Midbrain (tissue), 1 donor: ENCODE data around the gene PLIN4.

Experiments
- DNase-seq: peaks from one replicate; lab custom pipeline; 2025; lab: John Stamatoyannopoulos, UW

PLIN4 gene

DNA sequence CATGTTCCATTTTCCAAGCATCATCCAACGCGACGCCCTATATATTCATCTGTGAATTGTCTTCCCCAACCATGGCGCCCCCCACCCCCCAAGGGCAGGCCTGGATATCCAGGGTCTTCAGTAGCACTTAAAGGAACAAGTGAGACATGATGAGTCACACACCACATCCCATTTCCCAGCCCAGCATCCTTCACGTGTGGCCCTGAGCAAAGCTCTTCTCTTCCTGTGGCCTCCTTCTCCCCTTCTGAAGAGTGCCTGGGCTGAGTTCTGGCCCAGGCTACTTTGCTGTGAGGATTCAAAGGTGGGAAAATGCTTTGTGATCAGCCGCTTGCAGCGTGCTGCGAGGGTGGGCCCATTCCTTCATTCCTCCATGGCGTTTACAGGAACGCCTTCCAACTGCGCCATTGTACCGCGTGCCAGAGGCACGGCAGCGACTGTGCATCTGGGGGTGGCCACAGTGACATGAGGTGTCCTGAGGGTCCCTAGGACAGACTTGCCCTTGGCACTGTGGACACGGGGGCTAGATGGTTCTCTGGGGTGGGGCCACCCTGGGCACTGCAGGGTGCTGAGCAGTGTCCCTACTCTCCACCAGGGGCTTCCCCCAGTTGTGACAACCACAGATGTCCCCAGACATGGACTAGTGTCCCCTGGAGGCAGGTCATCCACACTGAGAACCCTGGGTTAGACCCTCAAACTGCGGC, 11.7 kb downstream of the PLIN4 start:
- DNase-seq, result no peak

DNA sequence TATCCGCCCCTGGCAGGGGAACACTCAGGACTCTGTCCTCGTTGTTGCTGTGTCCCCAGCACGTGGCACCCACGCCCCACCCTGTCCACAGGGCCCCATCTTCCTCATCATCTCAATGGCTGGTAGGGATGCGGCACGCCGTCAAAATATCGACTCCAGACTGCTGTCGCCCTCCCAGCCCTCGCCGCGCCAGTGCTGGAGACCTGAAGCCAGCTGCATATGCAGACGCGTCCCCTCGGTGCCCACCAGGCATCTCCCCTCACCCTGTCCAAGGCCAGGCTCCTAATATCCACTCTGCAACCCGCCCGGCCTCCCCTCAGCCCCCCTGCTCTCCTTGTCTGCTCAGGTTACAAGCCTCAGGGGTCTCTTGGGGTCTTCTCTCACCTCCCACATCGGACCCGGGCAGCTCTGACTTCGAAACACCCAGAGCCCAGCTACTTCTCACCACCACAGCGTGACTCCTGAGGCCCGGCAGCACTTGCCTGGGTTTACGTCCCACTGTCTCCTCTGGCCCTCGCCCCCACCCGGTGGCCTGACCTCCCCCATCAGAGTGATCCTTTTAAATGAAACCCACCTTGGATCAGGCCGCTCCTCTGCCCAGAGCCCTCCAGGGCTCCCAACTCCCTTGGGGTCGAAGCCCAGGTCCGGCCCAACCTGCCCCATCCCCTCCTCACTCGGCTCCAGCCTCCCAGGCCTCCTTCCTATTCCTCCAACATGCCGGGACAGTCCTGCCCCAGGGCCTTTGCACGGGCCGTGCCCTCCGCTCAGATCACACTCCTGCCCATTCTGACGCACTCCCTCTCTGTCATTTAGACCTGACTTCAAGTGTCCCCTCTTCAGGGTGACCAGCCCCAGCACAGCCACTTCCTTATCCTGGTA, 12.5 kb downstream of the PLIN4 start:
- DNase-seq, result no peak

DNA sequence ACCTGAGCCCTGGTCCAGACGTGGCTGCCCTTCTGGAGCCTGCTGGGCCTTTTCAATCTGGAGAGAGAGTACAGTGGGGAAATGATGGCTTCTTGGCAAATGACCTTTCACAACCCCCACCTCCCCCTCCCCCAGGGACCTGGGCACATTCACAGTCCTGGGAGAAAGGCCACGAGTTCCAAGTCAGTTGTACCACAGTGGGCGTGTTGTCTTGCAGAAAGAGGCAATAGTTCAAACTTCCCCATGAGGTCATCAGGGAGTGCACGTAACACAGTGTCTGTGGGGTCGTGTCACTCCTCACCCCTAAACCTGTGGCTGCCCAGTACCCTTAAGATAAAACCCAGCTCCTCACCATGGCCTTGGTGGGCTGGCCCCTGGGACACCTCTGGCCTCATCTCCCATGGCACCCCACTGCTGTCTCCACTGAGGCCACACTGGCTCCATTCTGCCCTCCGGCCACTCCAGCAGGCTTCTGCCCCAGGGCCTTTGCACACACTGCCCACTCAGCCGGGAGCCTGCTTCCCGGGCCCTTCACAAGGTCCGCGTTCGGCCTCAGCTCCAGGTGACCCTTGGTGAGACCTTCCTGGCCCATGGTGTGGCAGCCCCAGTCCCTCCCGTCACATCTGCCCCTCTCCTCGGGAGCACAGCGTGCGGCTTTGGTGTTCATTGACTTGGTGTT, 13.3 kb downstream of the PLIN4 start:
- no peak for DNase-seq

DNA sequence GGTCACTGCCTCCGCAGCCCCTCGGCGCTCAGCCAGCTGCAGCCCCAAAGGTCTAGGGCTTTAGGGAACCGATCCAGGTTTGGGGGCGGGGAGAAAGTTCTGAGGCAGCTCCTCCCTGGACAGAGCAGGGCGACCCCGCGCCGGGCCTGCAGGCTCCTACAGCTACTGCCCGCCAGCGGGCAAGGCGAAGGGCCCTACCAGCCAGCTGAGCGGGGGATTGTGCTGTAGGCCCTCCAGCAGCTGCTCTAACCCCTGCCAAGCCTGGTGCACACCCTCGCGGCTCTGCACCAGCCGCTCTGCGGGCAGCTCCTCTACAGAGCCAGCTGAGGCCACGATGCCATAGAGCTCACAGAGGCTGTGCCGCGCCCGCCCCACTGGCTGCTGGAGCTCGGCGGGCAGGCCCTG, 14.0 kb downstream of the PLIN4 start:
- DNase-seq, result peak; percentile 48

DNA sequence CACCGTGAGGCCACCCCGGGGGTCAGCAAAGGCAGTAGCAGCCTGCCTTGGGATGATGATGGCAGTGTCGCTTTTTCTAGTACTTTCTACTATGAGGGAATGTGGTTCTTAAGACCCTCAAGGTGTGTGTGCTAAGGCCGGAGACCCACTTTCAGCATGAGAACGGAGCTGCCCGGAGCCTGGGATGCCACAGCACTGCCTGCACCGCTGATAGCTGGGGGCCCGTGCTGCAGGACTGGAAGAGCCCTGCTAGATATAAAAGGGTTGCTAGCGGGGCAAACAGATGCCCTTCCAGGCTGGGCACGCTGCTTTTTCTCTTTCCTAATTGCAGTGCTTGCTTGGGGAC, 14.5 kb downstream of the PLIN4 start:
- no peak for DNase-seq

DNA sequence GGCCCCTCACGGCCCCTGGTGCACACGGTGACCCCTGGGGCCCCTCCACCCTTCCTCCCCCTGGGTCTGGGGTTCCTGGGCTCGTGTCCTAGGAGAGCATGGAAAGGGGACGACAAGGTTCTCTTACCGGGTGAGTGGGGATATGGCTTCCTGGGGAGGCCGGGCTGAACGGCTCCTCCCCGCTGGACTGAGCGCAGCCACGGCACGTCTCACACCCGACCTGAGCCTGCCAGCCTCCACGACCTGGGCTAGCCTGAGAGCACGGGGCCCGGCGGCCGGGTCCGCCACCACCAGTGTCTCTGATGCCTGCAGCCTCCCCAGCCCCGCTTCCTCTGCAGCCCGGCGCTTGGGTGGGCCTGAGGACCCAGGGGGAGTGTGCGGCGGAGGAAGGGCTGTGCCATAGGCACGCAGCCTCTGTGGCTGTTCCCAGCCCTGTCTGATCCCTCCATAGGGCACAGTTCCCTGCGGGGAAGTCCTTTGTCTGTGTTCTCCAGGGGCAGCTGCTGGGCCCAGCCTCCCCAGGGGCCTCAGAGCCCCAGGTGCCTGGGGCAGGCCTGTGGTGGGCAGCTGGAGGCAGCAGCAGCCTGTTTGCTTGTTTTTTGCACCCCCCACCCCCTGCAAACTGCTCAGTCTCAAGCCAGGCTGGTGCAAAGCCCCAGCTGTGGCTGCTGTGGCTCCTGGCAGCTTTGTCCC, 15.0 kb downstream of the PLIN4 start:
- no peak for DNase-seq

DNA sequence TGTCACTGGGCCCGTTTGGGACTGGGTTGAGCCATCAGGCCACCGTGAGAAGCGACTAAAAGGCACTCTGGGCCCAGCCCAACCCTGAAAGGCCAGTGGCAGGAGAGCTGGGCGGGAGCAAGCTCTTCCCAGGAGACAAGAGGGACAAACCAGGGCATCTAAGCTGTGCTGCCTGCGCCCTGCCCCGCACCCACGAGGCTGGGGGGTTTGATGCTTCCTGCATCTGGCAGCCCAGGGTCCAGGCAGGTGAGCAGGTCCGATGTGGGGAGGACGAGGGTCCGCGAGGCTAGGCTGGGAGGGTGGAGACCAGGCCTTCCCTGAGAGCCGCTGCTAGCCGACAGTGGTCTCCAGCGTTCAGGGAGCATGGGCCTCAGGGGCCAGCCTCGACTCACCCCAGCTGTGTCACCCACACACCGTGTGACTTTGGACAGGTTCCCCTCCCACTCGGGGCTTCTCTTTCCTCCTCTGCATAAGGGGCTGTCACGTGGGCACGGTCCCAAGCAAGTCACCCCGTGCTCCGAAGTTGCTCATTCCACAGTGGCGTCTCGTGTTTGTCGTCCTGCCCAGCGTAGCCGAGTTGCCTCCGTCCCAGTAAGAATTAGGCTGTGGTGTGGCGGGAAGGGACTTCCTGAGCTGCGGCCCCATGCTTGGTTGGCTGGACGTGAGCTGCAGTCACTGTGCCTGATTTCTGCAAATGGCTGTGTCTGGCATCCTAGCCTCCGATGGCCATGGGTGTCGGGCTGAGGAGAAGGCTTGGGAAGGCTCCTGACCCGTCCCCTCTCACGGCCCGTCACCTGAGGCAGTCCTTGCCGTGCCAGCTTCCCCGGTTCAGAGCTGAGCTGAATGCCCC, 15.8 kb downstream of the PLIN4 start:
- no peak for DNase-seq

DNA sequence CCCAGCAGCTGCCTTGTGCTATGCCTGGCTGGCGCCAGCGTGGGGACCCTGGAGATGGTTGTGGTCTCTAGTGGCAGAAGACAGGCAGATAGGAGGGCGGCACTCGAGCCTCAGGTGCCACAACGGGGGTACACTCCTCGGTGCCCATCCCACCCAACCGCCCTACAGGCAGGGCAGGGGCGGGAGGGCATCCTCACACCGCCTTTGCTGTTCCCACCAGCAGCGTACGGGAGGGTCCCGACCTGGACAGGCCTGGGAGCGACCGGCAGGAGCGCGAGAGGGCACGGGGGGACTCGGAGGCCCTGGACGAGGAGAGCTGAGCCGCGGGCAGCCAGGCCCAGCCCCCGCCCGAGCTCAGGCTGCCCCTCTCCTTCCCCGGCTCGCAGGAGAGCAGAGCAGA, 16.6 kb downstream of the PLIN4 start:
- no peak for DNase-seq

DNA sequence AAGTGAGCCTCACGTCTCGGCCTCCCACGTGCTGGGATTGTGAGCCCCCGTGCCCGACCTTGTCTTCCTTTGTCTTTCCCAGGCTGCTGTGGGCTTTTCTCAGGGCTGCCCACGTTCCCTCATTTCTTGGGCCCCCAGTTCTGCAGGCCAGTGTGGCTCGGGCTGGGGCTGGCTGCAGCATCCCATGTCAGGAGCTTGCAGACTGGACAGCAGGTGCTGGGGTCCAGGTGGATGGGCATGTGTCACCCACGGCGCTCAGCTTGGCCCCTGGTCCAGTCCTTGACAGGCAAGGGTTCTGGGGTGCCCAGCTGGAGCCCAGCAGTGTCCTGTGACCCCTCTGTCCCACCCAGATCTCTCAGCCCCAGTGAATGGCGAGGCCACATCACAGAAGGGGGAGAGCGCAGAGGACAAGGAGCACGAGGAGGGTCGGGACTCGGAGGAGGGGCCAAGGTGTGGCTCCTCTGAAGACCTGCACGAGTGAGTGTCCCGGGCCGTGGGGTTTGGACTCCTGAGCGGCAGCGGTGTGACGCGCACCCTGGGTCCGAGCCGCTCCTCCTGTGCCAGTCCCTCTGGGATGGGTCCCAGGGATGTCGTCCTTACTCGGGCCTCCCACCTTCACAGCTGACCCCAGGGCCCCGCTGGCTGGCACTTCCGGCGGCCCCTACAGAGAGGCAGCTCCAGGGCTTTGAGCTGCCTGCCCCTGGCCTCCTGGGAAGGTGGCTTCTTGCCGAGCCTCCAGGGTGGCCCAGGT, 17.3 kb downstream of the PLIN4 start:
- no peak for DNase-seq

DNA sequence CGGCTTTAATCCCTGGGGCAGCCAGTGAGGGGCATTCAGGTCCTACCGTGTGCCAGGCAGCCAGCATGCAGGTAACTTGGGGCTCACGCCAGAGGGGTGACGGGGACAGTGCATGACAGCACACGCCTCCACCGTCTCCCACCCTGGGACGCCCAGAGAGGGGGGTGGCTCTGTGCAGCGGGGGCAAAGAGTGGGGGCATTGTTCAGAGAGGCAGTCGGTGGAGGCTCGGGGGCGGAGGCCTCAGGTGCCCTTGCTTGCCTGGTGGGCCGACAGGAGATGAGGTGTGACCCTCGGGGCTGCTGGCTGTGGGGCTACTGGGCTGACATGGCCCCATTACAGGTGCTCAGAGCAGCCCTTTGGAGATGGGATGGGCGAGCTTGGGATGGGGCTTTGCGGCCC, 18.4 kb downstream of the PLIN4 start:
- DNase-seq, result no peak

DNA sequence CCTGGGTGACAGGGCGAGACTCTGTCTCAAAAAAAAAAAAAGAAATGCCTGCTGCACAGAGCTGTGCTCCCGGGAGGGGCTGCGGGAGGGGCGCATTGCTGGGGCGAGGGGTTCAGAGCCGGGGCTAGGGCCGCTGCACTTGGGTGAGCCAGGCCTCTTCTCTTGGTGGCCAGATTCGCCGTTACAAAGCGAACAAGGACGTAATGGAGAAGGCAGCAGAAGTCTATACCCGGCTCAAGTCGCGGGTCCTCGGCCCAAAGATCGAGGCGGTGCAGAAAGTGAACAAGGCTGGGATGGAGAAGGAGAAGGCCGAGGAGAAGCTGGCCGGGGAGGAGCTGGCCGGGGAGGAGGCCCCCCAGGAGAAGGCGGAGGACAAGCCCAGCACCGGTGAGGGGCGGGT, 19.0 kb downstream of the PLIN4 start:
- DNase-seq, result no peak

DNA sequence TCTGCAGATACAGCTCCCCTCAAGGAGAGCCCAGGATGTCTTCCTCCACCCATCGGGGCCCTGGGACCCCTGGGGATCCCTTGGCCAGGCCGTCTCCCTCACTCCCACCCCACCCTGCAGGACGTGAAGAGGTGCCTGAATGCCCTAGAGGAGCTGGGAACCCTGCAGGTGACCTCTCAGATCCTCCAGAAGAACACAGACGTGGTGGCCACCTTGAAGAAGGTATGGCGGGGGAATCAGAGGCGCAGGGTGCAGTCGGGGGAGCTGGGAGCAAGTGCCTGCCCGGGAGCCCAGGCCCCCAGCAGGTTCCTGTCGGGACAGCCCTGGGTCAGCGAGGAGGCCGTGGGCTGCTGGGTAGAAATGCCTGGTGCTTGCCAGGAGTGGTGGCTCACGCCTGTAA, 19.6 kb downstream of the PLIN4 start:
- no peak for DNase-seq

DNA sequence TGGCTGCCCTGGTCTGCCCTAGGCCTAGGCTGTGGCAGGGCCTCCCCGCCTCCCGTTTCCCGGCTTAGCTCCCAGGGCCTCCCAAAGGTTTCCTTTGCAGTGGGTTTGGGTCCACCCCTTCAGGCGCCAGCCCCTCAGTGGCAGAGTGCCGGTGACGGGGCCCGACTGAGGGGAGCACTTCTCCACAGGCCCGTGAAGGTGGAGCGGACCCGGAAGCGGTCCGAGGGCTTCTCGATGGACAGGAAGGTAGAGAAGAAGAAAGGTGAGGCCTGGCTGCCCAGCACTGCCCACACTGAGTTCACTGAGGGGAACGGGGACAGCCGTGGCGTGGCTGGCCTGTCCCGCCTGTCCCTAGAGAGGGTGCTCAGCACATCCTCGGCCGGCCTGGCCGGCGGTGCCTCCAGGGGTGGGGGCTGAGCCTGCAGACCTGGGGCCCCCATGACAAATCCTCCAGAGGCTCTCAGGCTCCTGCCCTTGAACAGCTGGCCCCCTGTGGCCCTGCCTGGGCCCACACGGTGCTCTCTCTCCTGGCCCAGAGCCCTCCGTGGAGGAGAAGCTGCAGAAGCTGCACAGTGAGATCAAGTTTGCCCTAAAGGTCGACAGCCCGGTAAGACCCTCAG, 20.4 kb downstream of the PLIN4 start:
- DNase-seq, result no peak

DNA sequence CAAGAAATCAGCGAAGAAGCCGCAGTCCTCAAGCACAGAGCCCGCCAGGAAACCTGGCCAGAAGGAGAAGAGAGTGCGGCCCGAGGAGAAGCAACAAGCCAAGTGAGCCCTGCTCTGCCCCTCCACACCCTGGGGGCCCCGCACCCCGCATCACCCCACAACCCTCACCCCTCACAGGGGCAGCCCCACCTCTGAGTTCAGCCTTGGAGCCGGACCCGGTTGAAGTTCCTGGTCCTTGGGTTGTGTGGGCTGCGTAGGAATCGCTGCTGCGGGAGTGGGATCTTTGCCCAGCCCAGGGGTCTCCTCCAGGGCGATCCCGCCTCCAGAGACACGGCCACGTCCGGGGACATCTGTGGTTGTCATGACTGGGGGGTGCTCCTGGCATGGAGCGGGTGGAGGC, 22.0 kb downstream of the PLIN4 start:
- DNase-seq, result no peak

DNA sequence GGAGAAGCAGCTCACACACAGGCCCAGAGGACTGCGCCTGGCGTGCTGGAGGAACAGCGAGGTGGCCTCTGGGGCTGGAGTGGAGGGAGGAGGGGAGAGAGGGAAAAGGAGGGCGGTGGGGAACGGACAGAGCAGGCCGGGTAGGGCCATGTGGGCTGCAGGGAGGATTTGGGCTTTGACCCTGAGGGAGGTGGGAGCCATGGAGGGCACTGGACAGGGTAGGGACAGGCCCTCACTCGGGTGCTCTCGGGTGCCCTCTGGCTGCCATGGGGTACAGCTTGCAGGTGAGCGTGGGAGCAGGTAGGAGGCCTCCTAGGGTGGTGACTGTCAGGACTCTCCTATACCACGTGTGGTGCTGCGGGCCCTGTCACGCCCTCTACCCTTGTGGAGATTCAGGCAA, 22.8 kb downstream of the PLIN4 start:
- no peak for DNase-seq

DNA sequence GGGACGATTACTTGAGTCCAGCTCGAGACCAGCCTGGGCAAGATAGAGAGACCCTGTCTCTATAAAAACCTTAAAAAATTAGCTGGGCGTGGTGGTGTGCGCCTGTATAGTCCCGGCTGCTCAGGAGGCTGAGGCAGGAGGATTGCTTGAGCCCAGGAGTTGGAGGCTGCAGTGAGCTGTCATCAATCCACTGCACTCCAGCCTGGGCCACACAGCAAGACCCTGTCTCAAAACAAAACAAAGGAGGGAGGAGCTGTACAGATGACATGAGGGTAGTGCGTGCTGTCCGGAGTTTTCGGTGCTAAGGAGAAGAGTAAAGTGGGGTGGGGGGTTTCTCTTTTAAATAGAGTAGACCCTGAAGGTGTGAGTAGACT, 23.6 kb downstream of the PLIN4 start:
- DNase-seq, result no peak

DNA sequence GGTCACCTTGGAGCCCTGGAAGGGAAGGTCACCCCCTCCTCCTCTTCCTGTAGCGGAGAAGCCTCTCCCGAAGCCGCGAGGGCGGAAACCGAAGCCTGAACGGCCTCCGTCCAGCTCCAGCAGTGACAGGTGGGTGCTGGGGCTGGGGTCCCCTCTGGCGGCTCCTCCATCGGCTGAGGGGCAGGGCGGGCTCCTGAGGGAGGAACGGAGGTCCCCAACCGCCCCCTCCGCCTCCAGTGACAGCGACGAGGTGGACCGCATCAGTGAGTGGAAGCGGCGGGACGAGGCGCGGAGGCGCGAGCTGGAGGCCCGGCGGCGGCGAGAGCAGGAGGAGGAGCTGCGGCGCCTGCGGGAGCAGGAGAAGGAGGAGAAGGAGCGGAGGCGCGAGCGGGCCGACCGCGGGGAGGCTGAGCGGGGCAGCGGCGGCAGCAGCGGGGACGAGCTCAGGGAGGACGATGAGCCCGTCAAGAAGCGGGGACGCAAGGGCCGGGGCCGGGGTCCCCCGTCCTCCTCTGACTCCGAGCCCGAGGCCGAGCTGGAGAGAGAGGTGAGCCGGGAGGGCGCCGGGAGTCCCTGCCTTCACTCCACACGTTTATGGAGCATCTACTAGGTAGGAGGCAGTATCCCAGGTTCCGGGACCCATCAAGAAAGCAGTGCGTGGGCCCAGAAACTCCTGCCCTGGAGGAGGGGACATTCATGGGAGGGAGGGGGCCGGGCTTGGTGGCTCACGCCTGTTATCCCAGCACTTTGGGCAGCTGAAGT, 24.2 kb downstream of the PLIN4 start:
- no peak for DNase-seq

DNA sequence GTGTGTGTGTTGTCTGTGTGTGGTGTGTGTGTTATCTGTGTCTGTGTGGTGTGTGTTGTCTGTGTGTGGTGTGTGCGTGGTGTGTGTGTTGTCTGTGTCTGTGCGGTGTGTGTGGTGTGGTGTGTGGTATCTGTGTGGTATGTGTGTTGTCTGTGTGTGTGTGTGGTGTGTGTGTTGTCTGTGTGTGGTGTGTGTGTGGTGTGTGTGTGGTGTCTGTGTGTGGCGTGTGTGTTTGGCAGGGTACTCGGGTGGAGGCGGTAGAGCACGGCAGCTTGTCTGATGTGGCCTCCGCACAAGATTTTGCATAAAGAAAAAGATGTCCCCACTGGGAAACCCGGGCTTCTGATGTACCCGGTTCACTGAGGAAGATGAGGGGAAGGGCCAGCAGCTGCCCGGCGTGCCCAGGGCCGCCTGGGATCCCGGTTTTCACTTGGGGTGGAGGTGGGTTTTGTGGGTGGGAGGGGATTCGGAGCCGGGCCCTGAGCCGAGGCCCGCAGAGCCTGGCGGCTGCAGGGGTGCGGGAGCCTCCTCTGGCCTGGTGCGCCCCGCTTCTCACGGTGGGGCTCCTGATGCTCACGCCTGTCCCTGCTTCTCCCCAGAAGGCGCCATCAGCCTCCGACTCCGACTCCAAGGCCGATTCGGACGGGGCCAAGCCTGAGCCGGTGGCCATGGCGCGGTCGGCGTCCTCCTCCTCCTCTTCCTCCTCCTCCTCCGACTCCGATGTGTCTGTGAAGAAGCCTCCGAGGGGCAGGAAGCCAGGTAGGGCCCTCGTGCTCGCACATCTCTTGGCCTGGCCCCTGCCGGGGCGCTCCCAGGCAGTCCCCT, 25.0 kb downstream of the PLIN4 start:
- no peak for DNase-seq
